Cardiac muscle cell (in vitro differentiated cells and primary cell): ENCODE data around the gene REXO4. TPM values are rescaled to one million over a fixed set of nuclear protein-coding genes. Genes with fewer than 3 reads are reported as not detected.

Experiments
- DNase-seq, 2 donors: peaks; one replicate each; pipeline versions ENCODE4 v3.0.0 to v3.0.0-alpha.2; 2010 to 2017; ENCODE audit warnings: low read depth in 1 of 2, low spot score in 1 of 2
- H3K27ac ChIP-seq: fragments of 200-600 bp; sonication (generic); 2 replicates; pipeline ENCODE4 v1.5.1; 2016
- H3K27me3 ChIP-seq: fragments of 200-600 bp; sonication (generic); 2 replicates; pipeline ENCODE4 v1.6.0; 2016; ENCODE audit warnings: control low read depth
- H3K36me3 ChIP-seq: fragments of 200-600 bp; sonication (generic); 2 replicates; pipeline ENCODE4 v1.5.1; 2016; ENCODE audit warnings: control low read depth
- H3K4me1 ChIP-seq: fragments of 200-600 bp; sonication (generic); 2 replicates; pipeline ENCODE4 v1.8.1; 2017; ENCODE audit warnings: low read depth, mild to moderate bottlenecking, mixed run types
- H3K4me3 ChIP-seq: fragments of 200-600 bp; sonication (generic); 2 replicates; pipeline ENCODE4 v1.5.1; 2016; ENCODE audit warnings: mild to moderate bottlenecking
- H3K9me3 ChIP-seq: fragments of 200-600 bp; sonication (generic); 2 replicates; pipeline ENCODE4 v1.5.1; 2017; ENCODE audit warnings: low read depth, mild to moderate bottlenecking, control low read depth
- polyA plus RNA-seq: library from polyadenylated mRNA; unstranded; fragments of >200 nt; fragmentation: Nextera tagmentation; extraction: Ambion mirVana; gene quantifications from 2 replicates; pipeline ENCODE4 v1.2.1, GENCODE V29; 2016
- total RNA-seq: library from RNA; depleted of rRNA; stranded (reverse); fragments of >200 nt; gene quantifications from 2 replicates; pipeline ENCODE4 v1.2.3, GENCODE V29; 2016
- TF ChIP-seq, protein P1 (sequence below): IDR thresholded peaks from 2 replicates; pipeline ENCODE4 v1.5.1; 2012; ENCODE audit warnings: low read depth, mild to moderate bottlenecking, low read length

Gene REXO4
- total and polyA plus RNA-seq, 2 experiments from 2014 or later: 27.1 to 50.2 TPM

DNA sequence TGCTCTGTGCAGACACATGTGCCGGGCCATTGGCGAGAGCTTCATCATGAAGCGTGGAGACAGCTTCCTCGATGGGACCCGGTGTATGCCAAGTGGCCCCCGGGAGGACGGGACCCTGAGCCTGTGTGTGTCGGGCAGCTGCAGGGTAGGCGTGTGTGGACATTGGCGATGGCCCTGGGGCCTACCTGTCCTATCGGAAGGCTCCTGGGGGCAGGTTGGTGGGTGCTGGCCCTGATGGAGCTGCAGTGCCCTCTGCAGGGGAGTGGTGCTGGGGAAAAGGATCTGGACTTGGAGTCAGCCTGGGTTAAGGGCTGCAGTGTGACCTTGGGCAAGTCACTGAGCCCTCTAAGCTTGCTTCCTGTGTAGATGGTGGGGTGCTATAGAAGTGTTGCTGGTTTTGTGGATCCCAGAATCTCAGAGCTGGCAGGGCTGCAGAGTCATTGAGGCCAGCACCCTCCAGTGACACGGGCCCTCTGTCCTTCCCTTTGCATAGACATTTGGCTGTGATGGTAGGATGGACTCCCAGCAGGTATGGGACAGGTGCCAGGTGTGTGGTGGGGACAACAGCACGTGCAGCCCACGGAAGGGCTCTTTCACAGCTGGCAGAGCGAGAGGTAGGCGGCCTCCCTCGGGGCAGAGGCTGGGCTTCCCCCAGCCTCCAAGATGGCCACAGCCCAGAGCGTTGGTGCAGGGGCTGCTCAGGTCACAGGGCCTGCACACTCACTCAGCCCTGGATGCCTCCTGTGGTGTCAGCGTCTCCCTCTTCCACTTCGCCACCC lies 20.1 kb upstream of the REXO4 start:
- H3K9me3 ChIP-seq: no peaks in the 10 kb centered on the region
- DNase-seq: no peak
- TF ChIP-seq, protein P1, sequence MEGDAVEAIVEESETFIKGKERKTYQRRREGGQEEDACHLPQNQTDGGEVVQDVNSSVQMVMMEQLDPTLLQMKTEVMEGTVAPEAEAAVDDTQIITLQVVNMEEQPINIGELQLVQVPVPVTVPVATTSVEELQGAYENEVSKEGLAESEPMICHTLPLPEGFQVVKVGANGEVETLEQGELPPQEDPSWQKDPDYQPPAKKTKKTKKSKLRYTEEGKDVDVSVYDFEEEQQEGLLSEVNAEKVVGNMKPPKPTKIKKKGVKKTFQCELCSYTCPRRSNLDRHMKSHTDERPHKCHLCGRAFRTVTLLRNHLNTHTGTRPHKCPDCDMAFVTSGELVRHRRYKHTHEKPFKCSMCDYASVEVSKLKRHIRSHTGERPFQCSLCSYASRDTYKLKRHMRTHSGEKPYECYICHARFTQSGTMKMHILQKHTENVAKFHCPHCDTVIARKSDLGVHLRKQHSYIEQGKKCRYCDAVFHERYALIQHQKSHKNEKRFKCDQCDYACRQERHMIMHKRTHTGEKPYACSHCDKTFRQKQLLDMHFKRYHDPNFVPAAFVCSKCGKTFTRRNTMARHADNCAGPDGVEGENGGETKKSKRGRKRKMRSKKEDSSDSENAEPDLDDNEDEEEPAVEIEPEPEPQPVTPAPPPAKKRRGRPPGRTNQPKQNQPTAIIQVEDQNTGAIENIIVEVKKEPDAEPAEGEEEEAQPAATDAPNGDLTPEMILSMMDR: peak; percentile 25

GRCh38 chr9:133436681-133437080 lies 18.9 kb upstream of the REXO4 start:
- H3K36me3 ChIP-seq: no peaks in the 10 kb centered on the region
- TF ChIP-seq, protein P1: no peak
- H3K27ac ChIP-seq: no peak overlapping the region
- no peaks in the 10 kb centered on the region for H3K27me3 ChIP-seq
- H3K4me3 ChIP-seq: no peak overlapping the region
- no peaks in the 10 kb centered on the region for H3K4me1 ChIP-seq
- no peak for DNase-seq
- no peaks in the 10 kb centered on the region for H3K9me3 ChIP-seq

More for the DNA sequence above, 20.1 kb upstream of the REXO4 start:
- Histone ChIP-seq H3K4me1 (no peaks in the 10 kb centered on the region), H3K4me3 (no peak overlapping the region), H3K27me3 (no peaks in the 10 kb centered on the region), H3K27ac (no peak overlapping the region), H3K36me3 (no peaks in the 10 kb centered on the region)

- H3K27me3 ChIP-seq: peaks cover 3% of the 10 kb centered on the region
- H3K9me3 ChIP-seq: no peaks in the 10 kb centered on the region
- DNase-seq: no peak
- H3K4me3 ChIP-seq: no peak overlapping the region
- TF ChIP-seq, protein P1: no peak
- H3K4me1 ChIP-seq: no peaks in the 10 kb centered on the region
- H3K36me3 ChIP-seq: no peaks in the 10 kb centered on the region
- H3K27ac ChIP-seq: no peak overlapping the region
These were observed 15.6 kb upstream of the REXO4 start for GRCh38 chr9:133433351-133433843.

DNA sequence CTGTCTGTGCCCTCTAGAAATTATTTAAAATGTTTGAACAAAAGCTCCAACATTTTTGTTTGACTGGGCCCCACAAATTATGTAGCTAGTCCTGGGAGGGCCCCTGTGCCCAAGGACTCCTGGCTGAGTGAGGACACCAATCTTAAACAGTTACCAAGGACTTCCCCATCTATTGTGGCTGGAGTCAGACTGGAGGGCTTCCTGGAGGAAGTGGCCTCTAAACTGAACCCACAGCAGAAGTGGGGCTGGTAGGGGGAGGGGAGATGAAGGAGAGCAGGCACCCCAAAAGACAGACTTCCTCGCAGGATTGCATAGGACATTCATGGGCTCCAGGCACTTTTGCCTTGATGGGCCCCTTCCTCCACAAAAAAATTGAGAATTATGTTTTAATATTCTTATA lies 12.4 kb upstream of the REXO4 start:
- Histone ChIP-seq H3K27ac (no peak overlapping the region), H3K36me3 (peaks cover 3% of the 10 kb centered on the region), H3K4me3 (no peak overlapping the region), H3K9me3 (no peaks in the 10 kb centered on the region), H3K4me1 (no peaks in the 10 kb centered on the region), H3K27me3 (peaks cover 7% of the 10 kb centered on the region)
- TF ChIP-seq, protein P1: no peak
- no peak for DNase-seq

GRCh38 chr9:133429641-133430161 lies 11.9 kb upstream of the REXO4 start:
- DNase-seq: peak; percentile 42 to 60
- TF ChIP-seq, protein P1: peak; percentile 45
- H3K9me3 ChIP-seq: no peaks in the 10 kb centered on the region
- H3K27me3 ChIP-seq: peaks cover 7% of the 10 kb centered on the region
- no peak overlapping the region for H3K4me3 ChIP-seq
- no peak overlapping the region for H3K27ac ChIP-seq
- no peaks in the 10 kb centered on the region for H3K4me1 ChIP-seq
- peaks cover 3% of the 10 kb centered on the region for H3K36me3 ChIP-seq
